Prostate gland (tissue), 2 donors: ENCODE data around the gene TTYH2. TPM values are rescaled to one million over a fixed set of nuclear protein-coding genes. Genes with fewer than 3 reads are reported as not detected.

Experiments
- DNase-seq: peaks from one replicate; pipeline ENCODE4 v3.0.0-alpha.2; 2019; ENCODE audit warnings: low spot score
- H3K27ac ChIP-seq, 2 donors: fragments of 200-600 bp; sonication (generic); 2 replicates each; pipeline ENCODE4 v1.5.1; 2017 to 2019
- H3K27me3 ChIP-seq: fragments of 200-600 bp; sonication (generic); replicated peaks from 2 replicates; pipeline ENCODE4 v1.5.1; 2019; ENCODE audit not compliant: insufficient read depth
- H3K36me3 ChIP-seq, 2 donors: fragments of 200-600 bp; sonication (generic); 1 replicate in 1 of 2; 2 replicates in 1 of 2; pipeline versions ENCODE4 v1.5.1 to v1.8.1; 2017 to 2019
- H3K4me1 ChIP-seq: fragments of 200-600 bp; sonication (generic); replicated peaks from 2 replicates; pipeline ENCODE4 v1.5.1; 2019
- H3K4me3 ChIP-seq, 2 donors: fragments of 200-600 bp; sonication (generic); 2 replicates each; pipeline ENCODE4 v1.5.1; 2017 to 2019
- H3K9me3 ChIP-seq: fragments of 200-600 bp; sonication (generic); 2 replicates; pipeline ENCODE4 v1.5.1; 2017
- CTCF ChIP-seq, 4 experiments: fragments of 200-600 bp in 2 of 4; fragments of 450-650 bp in 2 of 4; sonication (generic) in 2 of 4; IDR thresholded peaks; 1 replicate in 3 of 4; 2 replicates in 1 of 4; pipeline ENCODE4 v1.5.1; 2016 to 2019; ENCODE audit warnings: antibody characterized with exemption in 4 of 4, mild to moderate bottlenecking in 2 of 4, moderate library complexity in 2 of 4
- POLR2A ChIP-seq: fragments of 450-650 bp; IDR thresholded peaks from one replicate; pipeline ENCODE4 v1.6.1; 2016; ENCODE audit warnings: antibody characterized with exemption, mild to moderate bottlenecking
- POLR2AphosphoS5 ChIP-seq: sonication (generic); formaldehyde crosslinking; IDR thresholded peaks from one replicate; pipeline ENCODE4 v1.6.1; 2017; ENCODE audit warnings: antibody characterized with exemption
- WGBS: methylation state at CpG from one replicate; pipeline ENCODE4 v1.1.5; 2018; 5-methylcytosine and 5-hydroxymethylcytosine counted together
- intact Hi-C: fragments of 100-400 bp; cut with DNase I; formaldehyde crosslinking; loops from one replicate; pipeline ENCODE4 v1.14.2; 2022
- total RNA-seq, 2 donors: library from RNA; depleted of rRNA; stranded (reverse); fragments of >200 nt; gene quantifications; one replicate each; pipeline ENCODE4 v1.1.0, GENCODE V29; 2016

TTYH2 gene
- total RNA-seq, 2 donors from 2014 or later = 7.7 to 43.3 TPM

- intact Hi-C loops = loop anchor here (5.0 kb wide), 1 partner anchor 86 kb away; the partner anchor contains the start of gene TTYH2
- Histone ChIP-seq H3K27me3 (no peaks in the 10 kb centered on the region), H3K9me3 (no peaks in the 10 kb centered on the region), H3K36me3 (no peaks in the 10 kb centered on the region), H3K4me3 (no peak overlapping the region), H3K27ac (no peak overlapping the region), H3K4me1 (no peaks in the 10 kb centered on the region)
- DNase-seq = no peak
- WGBS = 66% methylated on average over 4 of the region's 4 CpGs
- no peak for TF ChIP-seq POLR2AphosphoS5
Measured at GRCh38 chr17:74297941-74298340, 84.6 kb downstream of the TTYH2 start.

- WGBS = 79% methylated on average over 7 of the region's 7 CpGs
Measured at GRCh38 chr17:74298778-74299177, 85.4 kb downstream of the TTYH2 start.

GRCh38 chr17:74299226-74300009, 86.0 kb downstream of the TTYH2 start:
- intact Hi-C loops = loop anchor here (5.0 kb wide), 1 partner anchor 87 kb away; the partner anchor contains the start of gene TTYH2
- TF ChIP-seq POLR2A = no peak
- no peak for TF ChIP-seq POLR2AphosphoS5
- TF ChIP-seq CTCF (IDR thresholded peaks at IDR 0.05) = no peak
- DNase-seq = no peak
- no peak overlapping the region for H3K27ac ChIP-seq
- H3K36me3 ChIP-seq = no peaks in the 10 kb centered on the region
- H3K9me3 ChIP-seq = no peaks in the 10 kb centered on the region
- WGBS = 80% methylated on average over 11 of the region's 11 CpGs
- no peaks in the 10 kb centered on the region for H3K27me3 ChIP-seq
- H3K4me1 ChIP-seq = no peaks in the 10 kb centered on the region
- no peak overlapping the region for H3K4me3 ChIP-seq

More at GRCh38 chr17:74298778-74299177, 85.4 kb downstream of the TTYH2 start:
- Histone ChIP-seq H3K4me1 (no peaks in the 10 kb centered on the region), H3K27ac (no peak overlapping the region), H3K9me3 (no peaks in the 10 kb centered on the region), H3K4me3 (no peak overlapping the region), H3K27me3 (no peaks in the 10 kb centered on the region), H3K36me3 (no peaks in the 10 kb centered on the region)
- TF ChIP-seq POLR2AphosphoS5 (no peak), CTCF (IDR thresholded peaks at IDR 0.05) (no peak), POLR2A (no peak)
- intact Hi-C loops = loop anchor here (5.0 kb wide), 1 partner anchor 86 kb away; the partner anchor contains the start of gene TTYH2
- DNase-seq = no peak

GRCh38 chr17:74303305-74303704, 89.9 kb downstream of the TTYH2 start:
- no peak overlapping the region for H3K4me3 ChIP-seq
- no peak for TF ChIP-seq POLR2AphosphoS5
- TF ChIP-seq CTCF (IDR thresholded peaks at IDR 0.05) = no peak
- no peak for TF ChIP-seq POLR2A
- intact Hi-C loops = no loop called here
- no peak for DNase-seq
- H3K4me1 ChIP-seq = no peaks in the 10 kb centered on the region
- no peaks in the 10 kb centered on the region for H3K27me3 ChIP-seq
- no peaks in the 10 kb centered on the region for H3K9me3 ChIP-seq
- 94% methylated on average over 8 of the region's 8 CpGs for WGBS
- H3K27ac ChIP-seq = no peak overlapping the region
- H3K36me3 ChIP-seq = no peaks in the 10 kb centered on the region

- Histone ChIP-seq H3K27ac (no peak overlapping the region), H3K36me3 (no peaks in the 10 kb centered on the region), H3K27me3 (no peaks in the 10 kb centered on the region), H3K9me3 (no peaks in the 10 kb centered on the region), H3K4me3 (no peak overlapping the region), H3K4me1 (no peaks in the 10 kb centered on the region)
- no peak for DNase-seq
- WGBS = 82% methylated on average over 5 of the region's 5 CpGs
- intact Hi-C loops = no loop called here
- TF ChIP-seq POLR2A = no peak
- TF ChIP-seq CTCF (IDR thresholded peaks at IDR 0.05) = no peak
- TF ChIP-seq POLR2AphosphoS5 = no peak
Measured at GRCh38 chr17:74304184-74304583, 90.8 kb downstream of the TTYH2 start.
